Kidney (tissue), 14 donors: Measurements from ENCODE around the gene HEXIM1. TPM values are rescaled to one million over a fixed set of nuclear protein-coding genes. Genes with fewer than 3 reads are reported as not detected.

Experiments
- DNase-seq, 5 donors: peaks; one replicate each; pipeline ENCODE4 v3.0.0-alpha.2; 2013 to 2020
- FAIRE-seq: peaks from 2 replicates; lab custom pipeline; 2012; peaks lifted over from hg19 to GRCh38; lab: Jason Lieb, UNC
- H3K27ac ChIP-seq, 2 donors: one replicate each; pipeline ENCODE4 v1.7.0; 2013; ENCODE audit warnings: low read depth in 2 of 2, low read length in 2 of 2, inconsistent platforms in 1 of 2
- H3K27me3 ChIP-seq: one replicate; pipeline ENCODE4 v1.7.1; 2013; ENCODE audit warnings: low read length, inconsistent platforms; ENCODE audit not compliant: control insufficient read depth, insufficient read depth
- H3K36me3 ChIP-seq, 3 donors: one replicate each; pipeline versions ENCODE4 v1.7.0 to v1.7.1; 2013; ENCODE audit warnings: low read length in 3 of 3, control low read depth in 1 of 3, inconsistent platforms in 1 of 3; ENCODE audit not compliant: insufficient read depth in 3 of 3, control insufficient read depth in 2 of 3
- H3K4me1 ChIP-seq, 3 donors: one replicate each; pipeline versions ENCODE4 v1.7.0 to v1.7.1; 2013; ENCODE audit warnings: low read length in 3 of 3, inconsistent platforms in 1 of 3, low read depth in 1 of 3; ENCODE audit not compliant: control insufficient read depth in 2 of 3, insufficient read depth in 2 of 3
- H3K4me3 ChIP-seq, 3 donors: one replicate each; pipeline versions ENCODE4 v1.7.0 to v1.8.1; 2013; ENCODE audit warnings: low read length in 3 of 3, control low read depth in 1 of 3, inconsistent platforms in 1 of 3
- H3K9ac ChIP-seq, 3 donors: one replicate each; pipeline versions ENCODE4 v1.7.0 to v1.7.1; 2013; ENCODE audit warnings: low read length in 3 of 3, control low read depth in 1 of 3, inconsistent platforms in 1 of 3
- H3K9me3 ChIP-seq, 3 donors: one replicate each; pipeline versions ENCODE4 v1.7.0 to v1.7.1; 2013; ENCODE audit warnings: low read length in 3 of 3, control low read depth in 1 of 3, inconsistent platforms in 1 of 3; ENCODE audit not compliant: control insufficient read depth in 2 of 3, insufficient read depth in 1 of 3
- intact Hi-C: fragments of 100-400 bp; cut with DNase I; formaldehyde crosslinking; loops from one replicate; pipeline ENCODE4 v1.11.1; 2022
- polyA plus RNA-seq: library from polyadenylated mRNA; stranded (reverse); fragments of 350-450 nt; fragmentation: Illumina TruSeq; extraction: RNeasy Lipid Tissue Mini Kit (QIAGEN cat#74804); gene quantifications from one replicate; pipeline ENCODE4 v1.2.3, GENCODE V29; 2014; ENCODE audit warnings: low read depth, low replicate concordance; ENCODE audit not compliant: insufficient read depth
- total RNA-seq: library from RNA; stranded (reverse); fragmentation: NEBNext Ultra II Directional; extraction: Animal tissue kit (Norgen Biotek cat#: 25700); gene quantifications from one replicate; pipeline ENCODE4 v1.2.1, GENCODE V29; 2021
- TF ChIP-seq, protein P1 (sequence below): IDR thresholded peaks from 3 replicates; pipeline ENCODE4 v1.5.1; 2012; ENCODE audit warnings: mild to moderate bottlenecking, moderate library complexity, borderline replicate concordance; ENCODE audit not compliant: insufficient read depth; ENCODE audit errors: extremely low read depth
- donor health status: control.
- donor health status: control.
- donor health status: control.
- donor health status: control.
- donor health status: control.
- donor health status: DM: yes; HTN: yes; CAD: no.
- donor health status: Normal renal cell carcinoma (clear cell type).

The HEXIM1 gene
- total and polyA plus RNA-seq, 2 donors from 2014 or later: 25.0 to 34.7 TPM

DNA sequence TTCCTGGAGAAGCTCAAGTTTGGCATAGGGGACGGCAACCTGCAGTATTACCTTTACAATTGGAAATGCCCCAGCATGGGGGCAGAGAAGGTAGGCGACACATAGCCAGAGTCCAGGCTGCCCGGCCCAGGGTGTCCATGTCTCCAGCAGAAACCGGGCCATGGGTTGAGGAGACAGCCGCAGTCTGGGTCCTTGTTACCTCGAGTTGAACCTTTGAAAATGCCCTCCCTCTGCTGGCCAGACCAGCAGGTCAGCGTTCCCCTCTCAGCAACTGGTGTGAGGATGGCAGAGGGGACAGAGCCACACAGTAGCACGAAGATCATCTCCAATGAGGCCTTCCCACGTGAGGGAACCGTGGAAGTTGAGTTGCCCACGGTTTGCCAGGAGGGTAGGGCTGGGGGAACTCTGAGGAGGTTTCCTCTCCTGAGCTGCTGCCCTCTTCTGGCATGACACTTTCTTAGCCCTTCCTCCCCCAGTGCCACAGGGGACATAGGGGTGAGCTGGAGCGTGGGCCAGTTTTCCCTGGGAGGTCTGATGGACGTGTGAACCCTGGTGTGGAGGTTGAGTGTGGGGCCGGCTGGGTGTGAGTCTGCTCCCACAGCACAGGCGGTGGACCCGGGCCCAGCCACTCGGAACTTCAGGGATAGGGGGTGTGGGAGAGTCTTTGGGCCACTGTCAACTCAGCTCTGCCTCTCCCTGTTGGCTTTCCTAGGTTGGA is 43.2 kb upstream of the HEXIM1 start:
- TF ChIP-seq, protein P1, sequence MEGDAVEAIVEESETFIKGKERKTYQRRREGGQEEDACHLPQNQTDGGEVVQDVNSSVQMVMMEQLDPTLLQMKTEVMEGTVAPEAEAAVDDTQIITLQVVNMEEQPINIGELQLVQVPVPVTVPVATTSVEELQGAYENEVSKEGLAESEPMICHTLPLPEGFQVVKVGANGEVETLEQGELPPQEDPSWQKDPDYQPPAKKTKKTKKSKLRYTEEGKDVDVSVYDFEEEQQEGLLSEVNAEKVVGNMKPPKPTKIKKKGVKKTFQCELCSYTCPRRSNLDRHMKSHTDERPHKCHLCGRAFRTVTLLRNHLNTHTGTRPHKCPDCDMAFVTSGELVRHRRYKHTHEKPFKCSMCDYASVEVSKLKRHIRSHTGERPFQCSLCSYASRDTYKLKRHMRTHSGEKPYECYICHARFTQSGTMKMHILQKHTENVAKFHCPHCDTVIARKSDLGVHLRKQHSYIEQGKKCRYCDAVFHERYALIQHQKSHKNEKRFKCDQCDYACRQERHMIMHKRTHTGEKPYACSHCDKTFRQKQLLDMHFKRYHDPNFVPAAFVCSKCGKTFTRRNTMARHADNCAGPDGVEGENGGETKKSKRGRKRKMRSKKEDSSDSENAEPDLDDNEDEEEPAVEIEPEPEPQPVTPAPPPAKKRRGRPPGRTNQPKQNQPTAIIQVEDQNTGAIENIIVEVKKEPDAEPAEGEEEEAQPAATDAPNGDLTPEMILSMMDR: no peak
- no peak overlapping the region for H3K27ac ChIP-seq
- H3K4me1 ChIP-seq: peaks cover 0 to 2% (median 0%) of the 10 kb centered on the region in 3 donors
- H3K4me3 ChIP-seq: no peak overlapping the region
- H3K36me3 ChIP-seq: peaks cover 6 to 58% (median 43%) of the 10 kb centered on the region in 3 donors
- H3K9me3 ChIP-seq: no peaks in the 10 kb centered on the region
- FAIRE-seq: no peak
- intact Hi-C loops: no loop called here
- no peaks in the 10 kb centered on the region for H3K27me3 ChIP-seq
- H3K9ac ChIP-seq: no peak overlapping the region
- DNase-seq: peak in 1 of 5 donors; percentile 57

DNA sequence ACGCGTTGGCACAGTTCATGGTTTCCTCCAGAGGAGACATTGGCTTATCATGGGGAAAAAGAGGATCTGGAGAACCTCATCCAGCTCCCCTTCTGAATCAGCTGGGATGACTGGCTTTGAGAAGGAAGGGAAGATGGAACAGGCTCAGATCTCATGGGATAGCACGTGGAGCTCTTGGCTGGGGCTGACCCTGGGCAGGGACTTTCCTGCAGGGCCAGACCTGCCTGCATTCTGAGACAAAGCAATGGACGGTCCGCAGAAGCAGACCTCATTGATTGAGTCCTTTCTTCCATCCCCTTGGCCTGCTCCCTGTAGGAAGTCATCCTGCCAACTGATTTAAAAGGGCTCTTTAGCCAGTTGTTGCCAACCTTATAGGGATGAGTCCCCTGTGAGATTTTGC is 42.2 kb upstream of the HEXIM1 start:
- H3K9ac ChIP-seq: no peak overlapping the region
- no peaks in the 10 kb centered on the region for H3K9me3 ChIP-seq
- no peak overlapping the region for H3K27ac ChIP-seq
- intact Hi-C loops: no loop called here
- TF ChIP-seq, protein P1: no peak
- FAIRE-seq (no peak), DNase-seq (peak in 1 of 5 donors; percentile 51)
- H3K4me1 ChIP-seq: peaks cover 0 to 2% (median 0%) of the 10 kb centered on the region in 3 donors
- no peak overlapping the region for H3K4me3 ChIP-seq
- H3K27me3 ChIP-seq: no peaks in the 10 kb centered on the region
- H3K36me3 ChIP-seq: peaks cover 6 to 58% (median 43%) of the 10 kb centered on the region in 3 donors

DNA sequence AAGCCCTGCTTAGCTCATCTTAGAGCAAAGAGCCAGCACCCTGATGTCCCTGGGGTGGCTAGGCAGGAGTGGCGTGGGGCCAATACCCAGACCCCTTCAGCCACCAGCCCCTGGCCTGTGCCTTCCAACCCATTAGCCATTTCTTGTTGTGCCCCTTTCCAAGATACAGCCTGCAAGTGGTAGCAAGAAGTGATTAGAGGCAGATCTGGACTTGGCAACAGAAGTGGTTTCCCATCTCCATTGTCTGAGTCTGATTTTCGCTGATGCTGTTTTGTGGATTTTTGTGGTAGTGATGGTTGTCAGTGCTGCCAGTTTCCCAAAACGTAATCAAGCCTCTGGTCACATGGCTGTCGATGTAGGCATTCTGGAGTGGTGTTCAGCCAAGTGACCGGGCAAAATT is 41.7 kb upstream of the HEXIM1 start:
- intact Hi-C loops: no loop called here
- Histone ChIP-seq H3K9me3 (no peaks in the 10 kb centered on the region), H3K4me3 (no peak overlapping the region), H3K27ac (no peak overlapping the region), H3K4me1 (peaks cover 0 to 4% (median 0%) of the 10 kb centered on the region in 3 donors), H3K27me3 (no peaks in the 10 kb centered on the region), H3K36me3 (peaks cover 6 to 57% (median 42%) of the 10 kb centered on the region in 3 donors), H3K9ac (no peak overlapping the region)
- no peak for DNase-seq
- FAIRE-seq: no peak
- TF ChIP-seq, protein P1: no peak
